Astrocyte of the spinal cord (primary cell): Measurements from ENCODE around the gene HHIPL1.

Experiments used
- DNase-seq: peaks from one replicate; pipeline ENCODE4 v3.0.0; 2011; ENCODE audit warnings: low read depth, low spot score
- H3K4me3 ChIP-seq: 2 replicates; pipeline ENCODE4 v1.5.1; 2011; ENCODE audit warnings: low read depth, mild to moderate bottlenecking, low read length, moderate library complexity
- in situ Hi-C: cut with HindIII; loops from 2 replicates; pipeline ENCODE4 v1.10.0; 2017; ENCODE audit warnings: low sequenced_read_pairs
- TF ChIP-seq, protein P1 (sequence below): IDR thresholded peaks from 2 replicates; pipeline ENCODE4 v1.5.1; 2012; ENCODE audit warnings: low read depth, mild to moderate bottlenecking, low read length, inconsistent platforms

The HHIPL1 gene

DNA sequence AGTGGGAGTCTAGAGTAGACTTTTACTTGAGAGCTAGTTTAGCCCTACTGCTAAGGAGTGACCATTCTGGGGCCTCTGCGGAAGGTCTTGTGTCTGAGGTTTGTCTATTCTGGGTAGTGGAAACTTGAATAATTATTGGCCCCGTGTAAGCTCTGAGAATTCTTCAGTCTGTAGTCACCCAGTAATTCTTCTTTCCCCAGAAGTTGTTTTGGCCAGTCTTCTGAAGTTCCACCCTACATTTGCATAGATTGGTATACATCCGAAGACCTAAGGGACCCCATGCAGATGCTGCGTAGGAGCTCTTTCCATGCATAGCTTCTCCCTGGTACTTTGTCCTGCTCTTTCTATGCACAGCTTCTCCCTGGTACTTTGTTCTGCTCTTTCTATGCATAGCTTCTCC is 52.0 kb downstream of the HHIPL1 start:
- DNase-seq: no peak
- TF ChIP-seq, protein P1, sequence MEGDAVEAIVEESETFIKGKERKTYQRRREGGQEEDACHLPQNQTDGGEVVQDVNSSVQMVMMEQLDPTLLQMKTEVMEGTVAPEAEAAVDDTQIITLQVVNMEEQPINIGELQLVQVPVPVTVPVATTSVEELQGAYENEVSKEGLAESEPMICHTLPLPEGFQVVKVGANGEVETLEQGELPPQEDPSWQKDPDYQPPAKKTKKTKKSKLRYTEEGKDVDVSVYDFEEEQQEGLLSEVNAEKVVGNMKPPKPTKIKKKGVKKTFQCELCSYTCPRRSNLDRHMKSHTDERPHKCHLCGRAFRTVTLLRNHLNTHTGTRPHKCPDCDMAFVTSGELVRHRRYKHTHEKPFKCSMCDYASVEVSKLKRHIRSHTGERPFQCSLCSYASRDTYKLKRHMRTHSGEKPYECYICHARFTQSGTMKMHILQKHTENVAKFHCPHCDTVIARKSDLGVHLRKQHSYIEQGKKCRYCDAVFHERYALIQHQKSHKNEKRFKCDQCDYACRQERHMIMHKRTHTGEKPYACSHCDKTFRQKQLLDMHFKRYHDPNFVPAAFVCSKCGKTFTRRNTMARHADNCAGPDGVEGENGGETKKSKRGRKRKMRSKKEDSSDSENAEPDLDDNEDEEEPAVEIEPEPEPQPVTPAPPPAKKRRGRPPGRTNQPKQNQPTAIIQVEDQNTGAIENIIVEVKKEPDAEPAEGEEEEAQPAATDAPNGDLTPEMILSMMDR: no peak
- no peak overlapping the region for H3K4me3 ChIP-seq
- in situ Hi-C loops: no loop called here

DNA sequence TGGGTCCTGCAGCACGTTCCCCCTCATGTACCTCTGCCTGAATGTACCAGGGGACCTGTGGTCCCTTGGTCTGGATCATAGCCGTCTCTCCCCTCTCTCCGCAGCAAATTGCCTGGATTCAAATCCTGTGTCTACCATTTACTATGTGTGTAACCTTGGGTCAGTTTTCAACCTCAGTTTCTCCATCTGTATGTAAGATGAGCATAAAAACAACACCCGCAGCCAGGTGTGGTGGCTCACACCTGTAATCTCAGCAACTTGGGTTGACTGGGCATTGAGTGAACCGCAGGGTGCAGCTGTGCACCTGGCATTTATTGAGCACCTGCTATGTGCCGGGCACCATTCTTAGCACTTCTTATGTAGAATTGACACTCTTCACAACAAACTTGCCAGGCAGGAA is 53.3 kb downstream of the HHIPL1 start:
- no peak overlapping the region for H3K4me3 ChIP-seq
- no peak for DNase-seq
- in situ Hi-C loops: no loop called here
- TF ChIP-seq, protein P1: no peak

DNA sequence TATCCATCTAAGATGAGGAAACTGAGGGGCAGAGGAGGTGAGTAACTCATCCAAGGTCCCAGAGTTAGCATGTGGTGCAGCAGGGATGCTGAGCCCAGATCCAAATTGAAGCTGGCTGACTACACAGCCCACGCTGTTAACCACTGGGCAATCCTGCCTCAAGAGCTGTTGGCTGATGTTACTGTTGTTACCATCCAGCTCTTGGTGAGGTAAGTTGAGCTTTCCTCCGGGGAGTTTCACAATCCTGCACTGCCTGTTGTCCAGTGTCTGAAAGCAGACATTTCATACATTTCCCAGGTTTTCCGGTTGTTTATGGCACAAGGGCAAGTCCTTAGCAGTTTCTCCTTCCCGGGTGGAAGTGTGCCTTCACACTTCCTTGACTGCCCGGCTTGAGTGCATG is 53.7 kb downstream of the HHIPL1 start:
- TF ChIP-seq, protein P1: no peak
- DNase-seq: no peak
- in situ Hi-C loops: no loop called here
- no peak overlapping the region for H3K4me3 ChIP-seq

DNA sequence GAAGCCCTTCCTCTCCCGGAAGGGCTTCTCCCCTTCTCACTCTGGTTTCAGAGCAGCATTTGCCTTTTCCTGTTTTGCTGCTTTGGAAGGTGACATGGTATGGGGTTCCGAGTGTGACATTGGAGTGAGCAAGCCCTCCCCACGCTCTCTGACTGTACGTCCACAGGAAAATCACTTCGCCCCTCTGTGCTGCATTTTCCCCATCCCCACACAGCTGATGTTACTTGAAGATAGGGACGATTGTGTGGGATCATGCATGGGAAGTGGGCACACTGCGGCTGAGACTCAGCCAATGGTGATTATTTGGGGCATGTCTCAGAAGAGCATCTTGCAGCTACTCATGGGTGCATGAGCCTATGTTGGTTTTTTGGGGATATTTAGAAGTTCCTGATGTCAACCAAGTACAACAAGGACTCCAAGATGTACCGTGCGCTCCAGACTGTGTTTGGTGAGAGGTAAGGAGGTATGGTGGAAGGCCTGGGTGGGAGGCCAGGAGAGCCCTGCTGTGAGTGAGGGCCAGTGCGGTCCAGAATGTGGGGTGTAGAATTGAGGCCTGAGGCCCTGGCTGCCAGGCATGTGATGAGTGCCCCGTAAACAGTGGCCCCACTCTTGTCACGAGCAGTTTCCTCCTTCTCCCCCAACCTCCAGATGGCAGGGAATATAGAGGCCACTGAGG is 54.3 kb downstream of the HHIPL1 start:
- H3K4me3 ChIP-seq: no peak overlapping the region
- no peak for DNase-seq
- TF ChIP-seq, protein P1: no peak
- in situ Hi-C loops: no loop called here

DNA sequence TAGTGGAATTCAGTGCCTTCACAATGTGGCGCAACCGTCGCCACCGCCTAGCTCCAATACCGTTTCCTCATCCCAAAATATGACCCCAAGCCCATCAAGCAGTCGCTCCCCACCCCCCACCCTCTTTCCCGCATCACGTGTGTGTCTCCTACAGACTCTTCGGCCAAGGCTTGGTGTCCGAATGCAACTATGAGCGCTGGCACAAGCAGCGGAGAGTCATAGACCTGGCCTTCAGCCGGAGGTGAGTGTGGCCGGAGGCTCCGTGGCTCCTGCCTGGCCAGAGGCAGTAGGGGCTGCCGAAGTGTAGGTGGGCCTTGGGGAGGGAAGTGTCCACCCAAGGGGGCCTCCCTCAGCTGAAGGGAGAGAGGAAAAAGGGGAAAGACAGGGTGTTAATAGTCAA is 54.9 kb downstream of the HHIPL1 start:
- in situ Hi-C loops: no loop called here
- TF ChIP-seq, protein P1: no peak
- no peak for DNase-seq
- H3K4me3 ChIP-seq: no peak overlapping the region

DNA sequence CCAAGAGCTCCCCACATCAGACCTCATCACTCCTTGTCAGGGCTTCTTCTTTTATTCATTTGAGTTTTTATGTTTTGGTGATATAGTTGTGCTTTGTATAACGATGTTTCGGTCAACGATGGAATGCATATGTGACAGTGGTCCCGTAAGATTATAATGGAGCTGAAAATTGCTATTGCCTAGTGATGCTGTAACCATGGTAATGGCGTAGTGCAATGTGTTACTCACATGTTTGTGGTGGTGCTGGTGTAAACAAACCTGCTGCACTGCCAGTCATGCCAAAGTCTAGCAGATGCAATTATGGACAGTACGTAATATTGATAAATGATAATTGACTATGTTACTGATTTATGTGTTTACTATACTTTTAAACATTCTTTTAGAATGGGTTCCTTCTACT is 55.5 kb downstream of the HHIPL1 start:
- in situ Hi-C loops: no loop called here
- no peak overlapping the region for H3K4me3 ChIP-seq
- no peak for DNase-seq
- TF ChIP-seq, protein P1: no peak
